Astrocyte of the cerebellum (primary cell): Measurements from ENCODE around the gene SFMBT1.
A peak's percentile ranks its signal among the peaks of the same experiment; 100 is the strongest.
"Not testable (repeated sequence)": the region's sequence is repeated elsewhere in the genome, so short reads cannot be mapped to it uniquely, and the experiment has no call there.

Source experiments
- DNase-seq: peaks from one replicate; pipeline ENCODE4 v3.0.0-alpha.2; 2011; ENCODE audit warnings: low read depth
- H3K4me3 ChIP-seq: 2 replicates; pipeline ENCODE4 v1.5.1; 2011; ENCODE audit warnings: mild to moderate bottlenecking, low read depth, low read length, moderate library complexity
- CTCF ChIP-seq: IDR thresholded peaks from 2 replicates; pipeline ENCODE4 v1.5.1; 2012; ENCODE audit warnings: low read length, low read depth, moderate library complexity, mild to moderate bottlenecking; ENCODE audit errors: missing control alignments
- in situ Hi-C: cut with HindIII; loops from 2 replicates; pipeline ENCODE4 v1.10.0; 2017; ENCODE audit warnings: low sequenced_read_pairs

SFMBT1 gene

DNA sequence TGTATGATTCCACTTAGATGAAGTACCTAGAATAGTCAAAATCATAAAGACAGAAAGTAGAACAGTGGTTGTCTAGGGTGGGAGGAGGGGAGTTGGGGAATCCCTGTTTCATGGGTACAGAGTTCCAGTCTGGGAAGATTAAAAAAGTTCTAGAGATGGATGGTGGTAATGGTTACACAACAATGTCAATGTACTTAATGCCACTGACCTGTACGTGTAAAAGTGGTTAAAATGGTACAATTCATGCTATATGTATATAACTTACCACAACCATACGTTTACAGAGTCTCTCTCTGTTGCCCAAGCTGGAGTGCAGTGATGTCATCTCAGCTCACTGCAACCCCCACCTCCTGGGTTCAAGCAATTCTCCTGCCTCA lies 6.5 kb downstream of the SFMBT1 start:
- no peak for DNase-seq
- no peak overlapping the region for H3K4me3 ChIP-seq
- TF ChIP-seq CTCF: no peak
- in situ Hi-C loops: no loop called here

DNA sequence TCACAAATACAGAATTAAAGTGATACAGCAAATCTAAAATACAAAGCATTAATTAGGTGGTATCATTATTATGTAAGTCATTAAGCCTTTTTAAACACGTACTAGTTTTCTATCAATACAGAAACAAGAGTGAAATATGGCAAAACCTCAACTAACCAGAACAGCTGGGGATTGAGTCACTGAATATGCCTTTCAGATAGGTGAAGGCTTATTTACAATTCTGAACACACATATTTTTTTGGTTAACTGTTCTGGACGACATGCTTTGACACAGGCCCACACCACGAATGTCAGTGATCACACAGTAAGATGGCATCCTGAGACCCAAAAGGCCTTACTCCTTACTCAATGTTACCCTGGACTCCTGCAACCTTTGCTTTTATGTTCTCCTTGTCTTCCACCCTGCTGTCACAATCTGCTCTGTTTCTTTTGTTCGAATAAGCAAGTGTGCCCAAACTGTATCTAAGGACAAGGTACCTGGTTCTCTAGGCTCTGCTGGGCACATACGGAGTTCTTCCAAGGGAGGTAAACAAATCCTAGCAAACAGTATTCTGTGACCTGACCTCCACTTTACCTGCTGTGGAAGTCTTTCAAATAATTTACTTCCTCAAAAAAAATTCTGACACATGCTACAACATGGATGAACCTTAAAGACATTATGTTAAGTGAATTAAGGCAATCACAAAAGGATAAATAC lies 7.0 kb downstream of the SFMBT1 start:
- TF ChIP-seq CTCF: no peak
- in situ Hi-C loops: no loop called here
- DNase-seq: no peak
- H3K4me3 ChIP-seq: no peak overlapping the region

DNA sequence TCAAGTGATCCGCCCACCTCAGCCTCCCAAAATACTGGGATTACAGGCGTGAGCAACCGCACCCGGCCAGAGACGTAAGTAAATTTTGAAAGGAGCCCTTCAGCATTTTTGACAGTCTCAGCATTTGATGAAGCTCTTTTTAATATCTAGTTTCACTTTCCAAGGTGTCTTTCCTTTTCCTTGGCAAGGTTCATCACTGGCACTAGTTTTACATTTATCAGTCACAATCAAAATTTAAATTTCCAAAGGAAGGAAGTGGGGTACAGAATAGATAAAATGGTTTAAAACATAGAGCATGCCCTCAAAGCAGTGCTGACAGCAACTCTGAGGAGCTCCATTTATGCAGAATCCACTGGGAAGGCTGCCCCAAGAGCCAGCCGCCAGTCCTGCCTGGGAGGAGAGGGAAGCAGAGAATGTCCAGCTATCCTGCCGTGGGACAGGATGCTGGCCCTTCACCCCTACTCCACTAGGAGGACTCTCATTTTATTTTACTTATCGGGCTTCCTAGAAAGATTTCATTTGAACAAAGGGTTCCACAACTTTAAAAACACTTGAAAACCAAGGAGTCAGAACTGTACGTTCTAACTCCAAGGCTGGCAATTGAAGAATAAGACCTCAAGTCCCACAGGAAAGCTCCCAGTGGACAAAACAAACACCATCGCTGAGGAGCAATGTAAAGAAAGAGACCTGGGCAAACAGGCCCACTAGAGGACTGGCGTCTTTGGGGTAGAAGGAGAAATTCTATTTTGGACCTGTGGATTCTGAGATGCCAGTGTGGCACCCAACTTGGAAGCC lies 9.9 kb downstream of the SFMBT1 start:
- DNase-seq: no peak
- in situ Hi-C loops: no loop called here
- no peak overlapping the region for H3K4me3 ChIP-seq
- TF ChIP-seq CTCF: peak; percentile 10

DNA sequence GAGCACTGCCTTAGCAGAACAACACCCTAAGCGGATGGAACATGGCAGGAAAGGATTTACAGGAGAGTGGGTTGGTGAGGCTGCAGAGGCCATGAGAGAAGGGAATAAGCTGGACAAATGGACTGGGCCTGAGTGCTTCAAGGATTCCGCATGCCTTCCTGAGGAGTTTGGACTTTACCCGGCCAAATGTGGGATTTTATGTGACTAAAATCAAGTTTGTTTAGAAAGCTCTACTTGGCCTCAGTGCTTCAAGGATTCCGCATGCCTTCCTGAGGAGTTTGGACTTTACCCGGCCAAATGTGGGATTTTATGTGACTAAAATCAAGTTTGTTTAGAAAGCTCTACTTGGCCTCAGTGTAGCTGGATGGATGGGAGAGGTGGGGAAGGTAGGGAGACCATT lies 10.9 kb downstream of the SFMBT1 start:
- in situ Hi-C loops, DNase-seq: not testable (repeated sequence)

GRCh38 chr3:53034411-53034810 lies 11.5 kb downstream of the SFMBT1 start:
- H3K4me3 ChIP-seq, in situ Hi-C loops, DNase-seq: not testable (repeated sequence)

More for the DNA sequence above, 10.9 kb downstream of the SFMBT1 start:
- not testable (repeated sequence) for H3K4me3 ChIP-seq

- in situ Hi-C loops: no loop called here
- TF ChIP-seq CTCF: no peak
- no peak for DNase-seq
Measured at GRCh38 chr3:53032609-53033008, 13.3 kb downstream of the SFMBT1 start.

GRCh38 chr3:53030619-53031449 lies 15.0 kb downstream of the SFMBT1 start:
- no peak overlapping the region for H3K4me3 ChIP-seq
- no peak for TF ChIP-seq CTCF
- DNase-seq: no peak
- in situ Hi-C loops: no loop called here

More at GRCh38 chr3:53032609-53033008, 13.3 kb downstream of the SFMBT1 start:
- H3K4me3 ChIP-seq: no peak overlapping the region
